GM12891 (cell line): ENCODE data around the gene MAT2A.
"Not testable (repeated sequence)": the region's sequence is repeated elsewhere in the genome, so short reads cannot be mapped to it uniquely, and the experiment has no call there.

Experiments
- DNase-seq: peaks from one replicate; pipeline ENCODE4 v3.0.0; 2011; ENCODE audit warnings: low spot score; ENCODE audit not compliant: insufficient read length
- FAIRE-seq: peaks from 2 replicates; lab custom pipeline; 2011; peaks lifted over from hg19 to GRCh38; lab: Jason Lieb, UNC
- PAX5 ChIP-seq: IDR thresholded peaks from 2 replicates; pipeline ENCODE4 v1.6.1; 2011; ENCODE audit warnings: low read length, moderate library complexity, mild to moderate bottlenecking; ENCODE audit not compliant: insufficient read depth, severe bottlenecking
- POLR2A ChIP-seq: IDR thresholded peaks from 2 replicates; pipeline ENCODE4 v1.6.1; 2011; ENCODE audit warnings: low read depth, low read length, control low read depth
- POLR2AphosphoS5 ChIP-seq: IDR thresholded peaks from 2 replicates; pipeline ENCODE4 v1.6.1; 2011; ENCODE audit warnings: low read depth, low read length, control low read depth
- POU2F2 ChIP-seq: IDR thresholded peaks from 2 replicates; pipeline ENCODE4 v1.6.1; 2011; ENCODE audit warnings: low read depth, mild to moderate bottlenecking, control low read depth, low read length, moderate library complexity
- SPI1 ChIP-seq: IDR thresholded peaks from 2 replicates; pipeline ENCODE4 v1.6.1; 2011; ENCODE audit warnings: low read depth, low read length, control low read depth
- TAF1 ChIP-seq: IDR thresholded peaks from 2 replicates; pipeline ENCODE4 v1.6.1; 2011; ENCODE audit warnings: low read depth, low read length, control low read depth

Gene MAT2A

GRCh38 chr2:85589181-85589580 is 50.2 kb downstream of the MAT2A start:
- TF ChIP-seq POU2F2: no peak
- TF ChIP-seq TAF1: no peak
- TF ChIP-seq POLR2AphosphoS5: no peak
- no peak for TF ChIP-seq POLR2A
- TF ChIP-seq PAX5: no peak
- TF ChIP-seq SPI1: no peak
- FAIRE-seq (no peak), DNase-seq (no peak)

- TF ChIP-seq SPI1: no peak
- no peak for TF ChIP-seq POLR2A
- no peak for TF ChIP-seq TAF1
- no peak for TF ChIP-seq PAX5
- TF ChIP-seq POLR2AphosphoS5: no peak
- TF ChIP-seq POU2F2: no peak
- no peak for DNase-seq
- FAIRE-seq: no peak
Measured at GRCh38 chr2:85589982-85590791, 51.2 kb downstream of the MAT2A start.

- TF ChIP-seq PAX5 (no peak), SPI1 (no peak)
- FAIRE-seq (no peak), DNase-seq (no peak)
Measured at GRCh38 chr2:85590950-85591349, 52.0 kb downstream of the MAT2A start.

GRCh38 chr2:85591563-85591962 is 52.6 kb downstream of the MAT2A start:
- TF ChIP-seq POU2F2 (no peak), POLR2A (no peak), TAF1 (no peak), POLR2AphosphoS5 (no peak), PAX5 (no peak), SPI1 (no peak)
- DNase-seq: no peak
- no peak for FAIRE-seq

GRCh38 chr2:85592299-85592698 is 53.3 kb downstream of the MAT2A start:
- FAIRE-seq, DNase-seq: not testable (repeated sequence)

GRCh38 chr2:85593023-85593422 is 54.1 kb downstream of the MAT2A start:
- no peak for FAIRE-seq
- TF ChIP-seq POLR2AphosphoS5 (no peak), PAX5 (no peak), SPI1 (no peak), POLR2A (no peak), TAF1 (no peak), POU2F2 (no peak)

More at GRCh38 chr2:85593023-85593422, 54.1 kb downstream of the MAT2A start:
- no peak for DNase-seq
